Ureter (tissue), 1 donor: ENCODE data around the gene NOP9. TPM values are rescaled to one million over a fixed set of nuclear protein-coding genes. Genes with fewer than 3 reads are reported as not detected.
"Not testable (repeated sequence)": the region's sequence is repeated elsewhere in the genome, so short reads cannot be mapped to it uniquely, and the experiment has no call there.

Source experiments
- DNase-seq: peaks from one replicate; pipeline ENCODE4 v3.0.0-alpha.2; 2020; ENCODE audit warnings: low spot score
- total RNA-seq: library from RNA; stranded (reverse); gene quantifications from one replicate; pipeline ENCODE4 v1.2.4, GENCODE V29; 2023
- donor health status: DM: yes; HTN: yes; CAD: no.

Gene NOP9
- total RNA-seq, 1 donor from 2014 or later: 36.5 TPM

- no peak for DNase-seq
Observed at GRCh38 chr14:24325963-24326362, 26.3 kb downstream of the NOP9 start.

GRCh38 chr14:24327303-24327702 is 27.7 kb downstream of the NOP9 start:
- DNase-seq: no peak

- DNase-seq: not testable (repeated sequence)
Observed at GRCh38 chr14:24327914-24328313, 28.3 kb downstream of the NOP9 start.

- no peak for DNase-seq
Observed at GRCh38 chr14:24329073-24329663, 29.5 kb downstream of the NOP9 start.

GRCh38 chr14:24329736-24330135 is 30.1 kb downstream of the NOP9 start:
- no peak for DNase-seq

GRCh38 chr14:24330973-24331674 is 31.5 kb downstream of the NOP9 start:
- DNase-seq: no peak

GRCh38 chr14:24331731-24332267 is 32.1 kb downstream of the NOP9 start:
- DNase-seq: no peak

- peak; percentile 85 for DNase-seq
Observed at GRCh38 chr14:24332268-24332993, 32.8 kb downstream of the NOP9 start.

GRCh38 chr14:24334431-24335291 is 35.0 kb downstream of the NOP9 start, which contains the start of gene ADCY4:
TSS of gene ADCY4 (minus strand) at chr14:24335071. CDS start at chr14:24334652, 419 bp downstream.
- no peak for DNase-seq

- DNase-seq: no peak
Observed at GRCh38 chr14:24335461-24336171, 36.0 kb downstream of the NOP9 start.

GRCh38 chr14:24337144-24337823 is 37.6 kb downstream of the NOP9 start:
- DNase-seq: no peak

GRCh38 chr14:24337824-24338175 is 38.1 kb downstream of the NOP9 start:
- DNase-seq: no peak

- no peak for DNase-seq
Observed at GRCh38 chr14:24338843-24339242, 39.2 kb downstream of the NOP9 start.

GRCh38 chr14:24339284-24340151 is 39.9 kb downstream of the NOP9 start, which contains the start of gene RIPK3:
TSS of gene RIPK3 (minus strand) at chr14:24339991. CDS start at chr14:24339826, 165 bp downstream.
- peak; percentile 76 for DNase-seq

- no peak for DNase-seq
Observed at GRCh38 chr14:24340606-24341005, 41.0 kb downstream of the NOP9 start.

- no peak for DNase-seq
Observed at GRCh38 chr14:24342889-24343288, 43.2 kb downstream of the NOP9 start.

GRCh38 chr14:24343795-24344660 is 44.4 kb downstream of the NOP9 start:
- DNase-seq: no peak

GRCh38 chr14:24347134-24347533 is 47.5 kb downstream of the NOP9 start:
- DNase-seq: no peak
